ENCODE results near the gene KIFC3.

KIFC3 gene

DNA sequence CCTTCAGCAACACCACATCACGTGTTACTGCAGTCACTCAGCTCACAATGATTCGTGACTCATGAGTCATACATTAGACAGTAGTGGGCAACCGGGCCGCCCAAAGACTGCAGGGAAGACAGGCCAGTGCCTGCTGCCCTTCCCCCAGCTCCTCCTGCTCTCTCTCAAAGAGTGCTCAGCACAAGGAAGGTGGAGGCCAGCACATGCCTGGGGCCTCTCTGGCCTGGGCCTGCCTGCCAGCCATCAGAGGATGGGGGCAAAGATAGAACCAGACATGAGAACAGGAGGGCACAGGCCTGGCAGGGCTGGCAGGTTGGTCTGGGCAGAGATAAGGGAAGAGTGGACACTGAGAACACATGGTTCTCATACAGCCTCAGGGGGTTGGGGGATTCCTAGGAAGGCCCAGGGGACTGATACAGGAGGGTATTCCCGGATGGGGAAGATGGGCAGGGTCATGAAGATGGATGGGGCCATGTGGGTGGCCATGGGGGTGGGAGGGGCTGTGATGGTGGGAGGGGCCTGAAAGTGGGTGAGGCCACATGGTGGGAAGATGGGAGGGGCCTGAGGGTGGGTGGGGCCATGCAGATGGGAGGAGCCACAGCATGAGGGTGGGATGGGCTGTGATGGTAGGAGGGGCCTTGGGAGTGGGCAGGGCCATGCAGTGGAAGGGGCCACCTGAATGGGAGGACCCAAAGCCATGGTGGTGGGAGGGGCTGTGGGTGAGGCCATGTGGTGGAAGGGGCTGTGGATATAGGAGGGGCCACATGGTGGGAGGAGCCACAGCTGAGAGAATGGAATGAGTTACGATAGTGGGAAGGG is 37.7 kb downstream of the KIFC3 start:
- DNase-seq: no peak

- no peak for DNase-seq
These were observed 38.3 kb downstream of the KIFC3 start for GRCh38 chr16:57764006-57764340.

DNA sequence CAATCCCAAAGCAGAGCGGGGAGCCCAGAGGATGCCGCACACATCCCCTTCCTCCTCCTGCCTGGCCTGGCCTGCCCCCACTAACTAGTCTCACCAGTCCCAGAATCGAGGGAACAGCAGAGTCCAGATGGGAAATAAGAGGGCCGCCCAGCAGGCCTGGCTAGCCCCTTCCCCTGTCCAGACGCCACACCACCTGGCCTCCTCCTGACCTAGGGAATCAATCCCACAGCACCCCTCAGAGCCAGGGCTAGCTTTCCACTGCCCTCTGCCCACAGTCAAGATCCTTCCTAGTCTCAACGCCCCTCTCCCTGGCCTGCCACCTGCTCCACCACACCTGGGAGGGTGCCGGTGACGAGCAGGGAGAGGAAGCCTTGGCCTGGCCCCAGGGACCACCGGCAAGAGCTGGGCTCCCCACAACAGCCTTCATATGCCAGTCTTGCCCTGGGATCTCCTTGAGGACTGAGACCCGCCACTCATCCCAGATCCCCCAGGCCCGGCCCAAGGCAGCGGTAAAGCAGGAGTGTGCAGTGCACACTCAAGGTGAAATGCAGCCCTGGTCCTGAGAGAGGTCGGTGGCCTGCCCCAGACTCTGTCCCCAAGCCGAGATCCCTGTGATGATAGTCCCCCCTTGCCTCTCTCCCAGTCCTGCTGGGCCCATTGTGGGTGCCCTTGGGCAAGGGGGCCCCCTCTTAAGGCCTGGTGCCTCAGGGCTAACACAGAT is 38.8 kb downstream of the KIFC3 start:
- no peak for DNase-seq

GRCh38 chr16:57762365-57763040 is 39.8 kb downstream of the KIFC3 start:
- DNase-seq: no peak

DNA sequence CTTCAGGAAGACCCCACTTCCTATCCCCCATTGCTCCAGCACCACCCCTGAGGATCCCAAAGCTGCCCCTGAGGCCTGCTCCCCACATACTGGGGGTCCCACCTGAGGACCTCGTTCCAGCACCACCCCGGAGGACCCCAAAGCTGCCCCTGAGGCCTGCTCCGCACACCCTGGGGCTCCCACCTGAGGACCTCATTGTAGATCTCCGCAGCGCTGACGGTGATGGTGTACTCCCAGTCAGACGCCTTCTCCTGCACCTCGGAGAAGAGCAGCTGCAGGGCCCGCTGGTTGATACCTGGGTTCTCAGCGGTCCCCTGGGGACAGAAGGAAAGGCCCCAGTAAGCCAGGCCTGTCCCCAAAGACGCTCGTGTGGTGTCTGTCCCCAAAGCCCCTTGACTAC is 40.3 kb downstream of the KIFC3 start:
- no peak for DNase-seq

- no peak for DNase-seq
These were observed 41.0 kb downstream of the KIFC3 start for GRCh38 chr16:57761301-57761700.

- no peak for DNase-seq
These were observed 41.7 kb downstream of the KIFC3 start for GRCh38 chr16:57760357-57761160.

DNA sequence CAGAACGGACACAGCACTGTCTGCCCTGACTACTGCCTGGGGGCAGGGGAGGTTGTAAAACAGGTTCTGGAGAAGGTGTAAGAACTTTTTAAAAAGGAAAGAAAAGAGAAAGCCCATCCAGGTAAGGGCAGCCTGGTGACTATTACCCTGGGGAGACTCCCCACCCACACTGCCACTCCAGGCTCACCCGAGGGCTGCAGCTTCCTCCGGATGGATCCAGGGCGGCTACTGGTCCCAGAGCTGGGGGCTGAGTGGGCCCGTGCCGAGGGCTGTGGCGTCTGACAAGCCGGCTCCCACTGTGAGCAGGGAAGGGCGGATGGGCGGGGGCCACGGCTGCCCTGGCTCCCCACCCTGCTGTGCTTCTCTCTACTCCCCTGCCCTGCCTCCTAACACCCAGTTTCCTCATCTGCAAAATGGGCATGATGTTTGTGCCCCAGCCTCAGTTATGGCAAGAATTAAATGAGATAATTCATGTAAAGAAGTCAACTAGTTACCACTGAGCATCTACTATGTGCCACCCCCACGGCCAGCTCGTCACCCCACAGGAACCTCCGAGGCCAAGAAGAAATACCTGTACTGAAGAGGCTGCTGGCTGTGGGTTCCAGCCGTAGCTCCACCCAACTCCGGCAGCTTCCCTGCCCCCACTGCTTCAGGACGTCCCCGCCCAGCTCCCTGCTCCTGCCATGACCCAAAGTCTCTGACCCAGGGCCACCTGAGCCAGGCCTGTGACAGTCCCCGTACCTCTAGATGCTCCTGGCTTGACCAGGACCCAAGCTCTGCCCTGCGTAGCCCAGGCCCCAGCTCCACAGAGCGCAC is 42.5 kb downstream of the KIFC3 start:
- no peak for DNase-seq

GRCh38 chr16:57759131-57759530 is 43.2 kb downstream of the KIFC3 start:
- no peak for DNase-seq

- DNase-seq: no peak
These were observed 43.8 kb downstream of the KIFC3 start for GRCh38 chr16:57758331-57759117.

DNA sequence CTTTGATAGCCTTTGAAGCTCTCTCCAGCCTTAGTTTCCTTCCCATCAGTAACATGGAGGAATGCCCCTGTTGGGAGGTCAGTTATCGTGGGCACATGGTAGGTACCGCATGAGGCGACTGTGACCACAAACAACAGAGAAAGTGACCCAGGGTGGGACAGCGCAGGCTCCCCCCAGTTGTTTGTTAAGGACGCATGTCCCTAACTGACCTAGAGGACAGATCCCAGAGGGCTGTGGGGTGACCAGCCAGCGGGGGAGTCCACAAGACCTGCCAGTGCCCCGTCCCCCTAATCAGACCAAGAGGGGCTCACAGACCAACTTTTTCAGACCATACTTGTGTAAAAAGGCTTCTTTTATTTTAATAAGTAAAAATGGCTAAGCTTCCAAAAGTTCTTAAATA is 44.4 kb downstream of the KIFC3 start:
- DNase-seq: no peak

DNA sequence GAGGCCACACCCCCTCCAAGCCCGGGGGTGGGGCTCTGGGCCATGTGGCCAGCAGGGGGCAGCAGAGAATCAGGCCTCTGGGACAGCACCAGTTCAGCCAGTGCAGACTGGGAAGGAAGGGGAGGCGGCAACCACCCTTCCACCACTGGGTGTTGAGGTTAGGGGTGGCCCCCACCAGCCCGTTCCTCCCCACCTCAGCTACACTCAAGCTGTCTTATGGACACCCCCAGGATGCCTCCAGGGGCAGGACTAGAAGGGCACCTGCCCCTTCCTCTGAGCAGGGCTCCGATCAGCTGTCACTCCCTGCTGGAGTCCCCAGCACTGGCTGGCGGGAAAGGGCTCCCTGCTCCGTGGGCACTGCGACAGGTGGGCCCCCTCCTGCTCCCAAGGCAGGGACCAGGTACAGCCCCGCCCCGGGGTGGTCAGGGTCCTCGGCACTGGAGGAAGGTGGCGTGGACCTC is 44.9 kb downstream of the KIFC3 start:
- peak; percentile 79 for DNase-seq

DNA sequence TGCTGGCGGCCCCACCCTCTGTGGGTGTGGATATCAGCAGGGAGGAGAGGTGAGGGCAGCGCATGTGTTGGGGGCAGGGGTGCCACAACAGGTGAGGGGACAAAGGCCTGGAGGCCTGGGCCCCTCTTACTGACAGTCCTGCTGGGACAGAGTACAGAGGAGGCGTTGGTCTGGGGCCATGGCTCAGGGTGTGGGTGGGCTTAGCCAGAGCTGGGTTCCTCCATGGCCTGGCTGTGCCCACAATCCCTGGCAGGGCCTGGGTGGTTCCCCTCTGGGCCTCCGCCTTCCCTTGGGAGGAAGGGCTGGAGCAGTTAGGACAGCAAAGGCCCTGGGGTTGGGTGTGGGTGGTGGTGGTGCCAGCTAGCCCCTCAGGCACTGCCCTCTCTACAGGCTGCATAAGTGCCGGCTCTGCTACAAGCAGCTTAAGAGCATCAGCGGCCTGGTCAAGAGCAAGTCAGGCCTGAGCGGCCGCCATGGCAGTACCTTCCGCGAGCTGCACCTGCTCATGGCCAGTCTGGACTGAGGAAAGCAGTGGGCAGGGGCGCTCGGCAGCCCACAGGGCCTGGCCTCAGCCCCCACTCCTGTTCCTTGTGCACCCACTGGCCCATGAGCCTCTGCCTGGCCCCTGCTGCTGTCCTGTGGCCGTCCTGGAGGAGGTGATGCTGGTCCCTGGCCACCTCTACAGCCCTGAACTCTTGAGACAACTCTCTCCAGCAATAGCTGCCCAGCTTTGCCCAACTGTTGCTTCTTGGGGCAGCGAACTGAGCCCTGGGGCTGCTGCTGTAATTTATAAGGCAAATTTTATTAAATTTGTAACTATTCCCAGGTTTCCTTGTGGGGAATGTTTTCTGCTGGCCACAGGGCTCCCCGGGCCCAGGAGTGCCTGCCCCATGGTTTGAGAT is 45.6 kb downstream of the KIFC3 start:
- DNase-seq: no peak

GRCh38 chr16:57755726-57756423 is 46.4 kb downstream of the KIFC3 start:
- DNase-seq: no peak

GRCh38 chr16:57755061-57755684 is 47.1 kb downstream of the KIFC3 start:
- DNase-seq: no peak

- no peak for DNase-seq
These were observed 47.8 kb downstream of the KIFC3 start for GRCh38 chr16:57754354-57755060.

- DNase-seq: no peak
These were observed 48.6 kb downstream of the KIFC3 start for GRCh38 chr16:57753448-57754353.

Data from activated effector memory CD4-positive, alpha-beta T cell treated with Interleukin-2 at 50 U/mL for 16 hours (primary cell).